Measurements from ENCODE around the gene BRI3BP.
A peak's percentile ranks its signal among the peaks of the same experiment; 100 is the strongest.
"Not testable (repeated sequence)": the region's sequence is repeated elsewhere in the genome, so short reads cannot be mapped to it uniquely, and the experiment has no call there.

Gene BRI3BP

GRCh38 chr12:124975276-124975675 is 18.2 kb upstream of the BRI3BP start:
- FAIRE-seq: no peak

DNA sequence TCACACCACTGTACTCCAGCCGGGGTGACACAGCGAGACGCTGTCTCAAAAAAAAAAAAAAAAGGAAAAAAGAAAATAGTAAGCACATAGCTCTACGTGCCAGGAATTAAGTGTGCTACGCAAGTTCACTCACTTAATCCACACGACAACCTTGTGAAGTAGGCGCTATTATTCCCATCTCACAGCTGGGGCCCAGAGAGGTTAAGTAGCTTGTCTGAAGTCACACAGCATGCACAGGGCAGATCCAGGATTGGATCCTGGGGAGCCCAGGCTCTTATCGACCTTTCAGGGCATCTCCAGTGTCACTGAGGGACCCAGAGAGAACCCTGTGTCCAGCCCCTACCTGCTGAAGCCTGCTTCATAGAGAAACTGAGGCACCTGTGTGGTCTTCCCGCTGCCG is 16.4 kb upstream of the BRI3BP start:
- FAIRE-seq: no peak

DNA sequence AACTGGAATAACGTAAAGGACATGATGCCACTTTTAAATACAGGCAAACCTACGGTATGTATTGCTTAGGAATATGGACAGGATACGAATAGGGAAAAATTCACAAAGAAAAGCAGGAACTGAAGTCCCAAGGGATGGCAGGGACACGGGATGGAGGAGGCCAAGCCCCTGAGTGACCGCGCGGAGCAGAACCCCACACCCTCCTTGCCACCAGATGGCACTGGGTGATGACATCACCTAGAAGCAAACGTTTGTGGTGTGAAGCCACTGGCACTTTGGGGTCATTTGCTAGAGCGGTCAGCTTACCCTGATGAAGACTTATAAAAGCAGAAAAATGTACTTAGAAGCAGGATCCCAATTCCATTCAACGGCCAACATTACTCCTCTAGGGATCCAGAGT is 13.9 kb upstream of the BRI3BP start:
- FAIRE-seq: no peak

DNA sequence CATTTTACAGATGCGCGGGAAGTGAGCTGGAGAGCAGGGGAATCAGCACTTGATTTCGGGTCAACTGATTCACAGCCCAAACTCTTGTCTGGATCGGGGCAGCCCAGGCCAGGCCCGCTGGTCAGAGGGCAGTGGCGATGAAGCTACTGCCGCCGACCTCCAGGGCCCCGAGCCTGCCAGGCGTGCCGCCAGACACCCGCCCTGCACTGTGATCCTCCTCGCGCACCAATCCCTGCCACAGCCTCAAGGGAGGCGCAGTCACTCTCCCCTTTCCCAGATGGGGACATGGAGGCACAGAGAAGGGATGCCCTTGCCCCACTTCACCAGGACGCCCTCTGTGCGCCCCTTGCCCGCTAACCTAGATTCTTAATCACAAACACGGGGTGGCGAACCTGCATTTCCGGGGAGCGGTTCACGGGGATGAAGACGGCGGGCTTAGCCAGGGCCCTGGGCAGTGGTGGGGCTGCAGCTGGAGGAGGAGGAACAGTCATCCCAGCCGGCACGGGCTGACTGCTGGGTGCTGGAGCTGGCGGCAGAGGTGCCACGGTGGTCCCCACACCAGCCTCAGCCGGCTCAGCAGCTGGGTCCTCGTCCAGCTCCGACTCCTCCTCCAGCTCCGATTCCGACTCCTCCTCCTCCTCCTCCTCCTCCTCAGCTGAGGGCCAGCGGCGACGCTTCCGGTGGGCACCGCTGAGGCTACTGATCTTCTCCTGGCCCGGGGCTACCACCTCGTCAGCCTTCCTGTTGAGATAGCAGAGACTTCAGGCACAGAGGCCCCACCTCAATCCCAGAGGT is 13.2 kb upstream of the BRI3BP start:
- no peak for FAIRE-seq

- not testable (repeated sequence) for FAIRE-seq
These were observed 6.6 kb upstream of the BRI3BP start for GRCh38 chr12:124986876-124987275.

GRCh38 chr12:124992874-124993625 is 395 bp upstream of the BRI3BP start:
- peak; percentile 53 for FAIRE-seq

DNA sequence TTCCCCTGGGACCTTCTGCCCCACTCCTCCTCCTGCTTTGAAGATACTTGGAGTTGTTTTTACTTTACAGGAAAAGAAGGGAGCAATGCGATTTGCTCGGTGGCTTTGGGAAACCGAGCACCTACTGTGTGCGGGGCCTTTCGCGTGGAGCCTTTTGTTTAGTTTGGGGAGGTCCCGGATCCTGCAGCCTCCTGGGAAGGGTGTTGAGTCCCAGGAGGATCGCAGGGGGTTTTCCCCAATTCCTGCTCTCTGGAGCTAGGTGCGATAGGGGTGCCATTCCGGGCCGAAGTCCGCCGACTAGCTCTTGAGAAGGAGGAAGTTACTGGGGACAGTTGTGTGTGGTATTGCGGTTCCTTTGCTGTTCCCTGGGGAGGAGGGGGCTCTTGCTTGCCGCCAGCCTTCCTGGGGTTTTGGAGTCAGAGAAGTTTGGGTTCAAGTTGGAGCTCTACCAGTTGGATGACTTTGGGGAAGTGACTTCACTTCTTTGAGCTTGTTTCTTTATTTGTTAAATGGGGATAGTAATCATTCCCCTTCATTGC is 1.1 kb downstream of the BRI3BP start:
- no peak for FAIRE-seq

DNA sequence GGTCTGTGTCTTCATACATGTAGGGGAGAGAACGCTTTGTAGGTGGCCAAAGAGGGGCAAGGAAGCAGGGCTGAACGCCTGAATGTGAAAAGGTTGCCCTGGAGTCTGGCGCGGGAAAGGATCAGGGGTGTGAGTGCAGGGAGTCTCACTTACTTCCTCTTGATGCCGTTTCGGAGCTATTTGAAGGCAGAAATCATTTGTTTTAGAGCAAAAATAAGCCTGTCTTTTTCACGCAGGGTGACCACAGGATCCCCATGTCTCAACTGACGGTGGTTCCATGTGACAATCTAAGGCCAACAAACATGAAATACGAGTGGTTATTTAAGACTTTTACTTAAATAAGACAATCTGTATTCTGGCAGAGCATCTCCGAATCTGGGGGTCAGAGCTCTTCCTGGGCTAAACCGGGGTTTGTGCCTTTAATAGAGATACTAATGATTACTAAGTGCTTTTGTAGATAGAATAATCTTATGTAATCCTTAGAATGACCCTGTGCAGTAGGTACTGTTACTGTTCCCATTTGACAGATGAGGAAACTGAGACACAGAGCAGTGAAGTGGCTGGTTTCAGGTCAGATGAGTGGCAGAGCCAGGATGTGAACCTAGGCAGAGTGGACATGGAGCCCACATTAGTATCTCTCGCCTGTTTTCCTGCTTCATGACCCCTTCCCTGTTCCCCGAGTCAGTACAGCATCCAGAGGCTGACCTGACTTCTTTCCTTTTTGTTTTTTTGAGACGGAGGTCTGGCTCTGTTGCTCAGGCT is 1.9 kb downstream of the BRI3BP start:
- no peak for FAIRE-seq

DNA sequence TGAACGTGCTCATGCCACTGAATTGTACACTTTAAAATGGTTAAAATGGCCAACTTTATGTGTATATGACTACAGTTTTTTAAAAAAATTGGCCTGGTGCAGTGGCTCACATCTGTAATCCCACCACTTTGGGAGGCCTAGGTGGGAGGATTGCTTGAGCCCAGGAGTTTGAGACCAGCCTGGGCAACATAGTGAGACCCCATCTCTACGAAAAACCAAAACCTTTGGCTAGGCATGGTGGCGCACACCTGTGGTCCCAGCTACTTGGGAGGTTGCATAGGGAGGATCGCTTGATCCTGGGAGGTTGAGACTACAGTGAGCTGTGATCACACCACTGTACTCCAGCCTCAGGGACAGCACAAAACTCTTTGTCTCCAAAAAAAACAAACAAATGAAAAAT is 5.3 kb downstream of the BRI3BP start:
- no peak for FAIRE-seq

DNA sequence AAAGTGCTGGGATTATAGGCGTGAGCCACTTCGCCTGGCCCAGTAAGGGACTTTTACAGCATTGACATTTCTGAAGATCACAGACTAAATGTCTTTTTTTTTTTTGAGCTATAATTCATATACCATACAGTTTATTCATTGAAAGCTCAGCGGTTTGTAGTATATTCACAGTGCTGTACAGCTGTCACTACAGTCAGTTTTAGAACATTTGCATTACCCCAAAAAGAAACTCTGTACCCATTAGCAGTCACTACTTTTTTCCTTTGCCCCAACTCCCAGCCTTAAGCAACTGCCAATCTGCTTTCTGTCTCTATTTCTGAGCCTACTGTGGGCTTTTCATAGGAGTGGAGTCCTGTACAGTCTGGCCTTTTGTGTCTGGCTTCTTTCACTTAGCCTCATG is 8.2 kb downstream of the BRI3BP start:
- no peak for FAIRE-seq

DNA sequence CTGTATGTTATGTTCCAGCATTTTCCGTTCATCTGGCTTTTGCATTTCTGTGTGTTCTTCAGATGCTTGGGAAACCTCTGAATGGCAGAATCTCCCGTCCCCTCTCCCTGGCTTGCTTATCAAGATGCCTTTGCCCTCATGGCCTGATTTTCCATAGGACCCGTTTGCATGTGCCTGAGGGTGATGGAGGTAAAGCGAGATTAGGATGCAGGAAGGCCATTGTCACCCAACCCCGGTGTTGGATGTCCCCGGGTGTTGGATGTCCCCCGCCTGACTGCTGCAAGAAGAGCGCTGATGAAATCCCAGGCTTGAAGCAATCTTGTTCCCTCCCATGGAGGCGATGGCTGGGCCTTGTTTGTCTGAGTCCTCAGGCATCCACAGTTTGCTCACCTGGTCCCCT is 9.6 kb downstream of the BRI3BP start:
- no peak for FAIRE-seq

- FAIRE-seq: no peak
These were observed 11.2 kb downstream of the BRI3BP start for GRCh38 chr12:125004621-125005020.

GRCh38 chr12:125005652-125006051 is 12.2 kb downstream of the BRI3BP start:
- no peak for FAIRE-seq

DNA sequence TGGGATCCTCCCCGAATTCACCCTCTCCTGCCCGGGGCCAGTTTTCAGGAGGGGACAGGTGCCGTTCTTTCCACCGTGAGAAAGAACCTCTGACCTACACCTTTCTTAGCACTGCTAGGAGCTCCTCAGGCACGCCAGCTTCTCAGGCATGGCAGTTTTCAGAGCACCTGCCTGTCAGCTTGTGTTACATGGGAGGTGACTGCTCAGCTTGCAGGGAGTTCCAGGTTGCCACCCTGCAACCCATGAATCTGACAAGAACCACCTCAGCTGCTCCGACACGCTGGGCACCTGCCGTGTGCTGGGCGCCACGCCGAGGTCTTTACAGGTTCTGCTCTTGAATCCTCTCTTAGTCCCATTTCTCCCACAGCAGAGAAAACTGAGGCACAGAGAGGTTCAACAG is 12.9 kb downstream of the BRI3BP start:
- FAIRE-seq: no peak

DNA sequence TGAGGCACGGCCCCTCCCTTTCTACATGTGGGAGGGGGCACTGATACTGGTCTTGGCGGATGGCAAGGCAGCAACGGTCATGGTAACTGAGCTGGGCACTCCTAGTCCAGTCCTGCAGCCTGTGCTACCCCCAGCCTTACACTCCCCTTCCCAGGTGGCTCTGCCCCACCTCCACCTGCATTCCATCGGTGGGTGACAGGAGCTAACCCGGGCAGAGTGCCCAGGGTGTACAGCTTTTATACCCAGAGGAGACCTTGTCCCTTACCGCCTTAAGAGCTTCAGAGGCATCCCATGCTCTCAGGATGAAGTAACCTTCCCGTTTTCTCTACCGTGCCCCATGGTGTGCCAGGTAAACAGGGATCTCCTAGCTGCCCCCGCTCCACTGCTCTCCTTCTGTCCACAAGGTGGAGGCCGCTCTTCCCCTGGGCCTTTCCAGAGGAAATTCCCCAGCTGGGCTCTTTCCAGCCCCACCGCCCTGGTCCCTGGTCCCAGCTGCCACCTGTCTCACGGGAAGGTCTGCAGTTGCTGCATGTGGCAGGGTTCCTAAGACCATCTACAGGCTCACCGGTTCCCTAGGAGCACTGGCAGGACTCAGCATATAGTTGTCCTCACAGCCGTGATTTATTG is 20.5 kb downstream of the BRI3BP start:
- FAIRE-seq: no peak

GRCh38 chr12:125014526-125014925 is 21.1 kb downstream of the BRI3BP start:
- FAIRE-seq: no peak

DNA sequence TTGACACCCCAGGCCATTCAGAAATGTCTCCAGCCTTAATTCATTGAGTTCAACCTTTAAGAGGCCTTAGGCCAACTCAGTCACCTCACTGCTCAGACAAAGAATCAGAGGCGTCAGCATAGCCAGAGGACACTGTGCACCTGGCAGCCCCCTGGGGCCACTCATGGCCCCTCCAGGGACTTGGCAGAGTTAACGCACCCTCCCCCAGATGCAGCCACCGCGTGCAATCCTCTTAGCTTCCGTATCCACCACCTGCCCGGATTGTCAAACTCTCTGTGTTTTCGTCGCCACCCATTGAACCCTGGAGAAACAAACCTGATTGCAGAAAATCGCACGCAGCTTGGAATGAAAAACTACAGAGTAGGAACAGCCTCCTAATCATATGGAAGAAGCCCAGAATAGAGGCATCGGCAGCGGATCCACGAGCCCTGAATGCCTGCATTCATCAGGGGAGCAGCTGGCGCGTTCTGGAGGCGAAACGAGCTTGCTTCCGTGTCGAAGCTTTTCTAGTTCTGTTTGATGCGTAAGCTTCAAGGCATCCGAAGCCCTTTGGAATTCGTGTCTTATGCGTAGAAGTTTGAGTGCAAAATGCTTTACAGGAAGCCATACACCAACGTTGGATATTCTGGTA is 22.4 kb downstream of the BRI3BP start:
- FAIRE-seq: no peak

- FAIRE-seq: no peak
These were observed 24.4 kb downstream of the BRI3BP start for GRCh38 chr12:125017801-125018200.

DNA sequence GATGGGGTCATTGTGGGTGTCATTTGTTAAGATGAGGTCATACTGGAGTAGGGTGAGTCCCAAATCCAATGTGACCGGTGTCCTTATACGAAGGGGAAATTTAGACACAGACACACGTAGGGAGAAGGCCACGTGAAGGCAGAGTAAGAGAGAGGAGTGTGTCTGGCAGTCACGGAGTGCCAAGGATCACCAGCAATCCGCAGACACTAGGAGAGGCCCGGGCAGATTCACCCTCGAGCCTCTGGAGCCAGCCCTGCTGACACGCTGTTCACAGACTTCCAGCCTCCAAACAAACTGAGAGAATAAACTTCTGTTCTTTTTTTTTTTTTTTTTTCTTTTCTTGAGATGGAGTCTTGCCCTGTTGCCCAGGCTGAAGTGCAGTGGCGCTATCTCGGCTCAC is 24.9 kb downstream of the BRI3BP start:
- no peak for FAIRE-seq

- no peak for FAIRE-seq
These were observed 27.7 kb downstream of the BRI3BP start for GRCh38 chr12:125021096-125021495.

- no peak for FAIRE-seq
These were observed 28.3 kb downstream of the BRI3BP start for GRCh38 chr12:125021771-125022170.

DNA sequence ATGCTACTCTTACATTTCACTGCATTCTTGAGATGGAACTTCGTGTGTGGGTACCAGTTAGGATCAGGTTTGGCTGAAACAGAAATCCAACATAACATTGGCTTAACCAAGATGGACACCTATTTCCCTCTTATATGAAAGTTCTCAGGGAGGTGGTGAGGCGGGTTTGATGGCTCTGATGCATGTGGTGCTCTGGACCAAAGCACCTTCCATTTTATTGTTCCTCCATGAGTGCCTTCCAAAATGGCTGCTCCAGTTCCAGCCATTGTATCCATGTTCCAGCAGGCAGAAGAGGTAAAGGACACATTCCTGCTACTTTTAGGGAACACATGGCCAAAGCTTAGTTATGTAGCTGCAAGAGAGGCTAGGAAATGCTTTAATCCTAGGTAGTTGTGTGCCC is 29.6 kb downstream of the BRI3BP start:
- FAIRE-seq: no peak
